ENCODE data around the gene DLG2. TPM values are rescaled to one million over a fixed set of nuclear protein-coding genes. Genes with fewer than 3 reads are reported as not detected.
"Not testable (repeated sequence)": the region's sequence is repeated elsewhere in the genome, so short reads cannot be mapped to it uniquely, and the experiment has no call there.

Gene DLG2
- total RNA-seq, 2 donors from 2014 or later = 5.9 to 7.4 TPM

- ATAC-seq = no peak
- no peak for DNase-seq
- intact Hi-C loops (cut with DNase I) = no loop called here
Observed at GRCh38 chr11:85495918-85496317, 131.2 kb downstream of the DLG2 start.

- intact Hi-C loops (cut with DNase I) = no loop called here
- no peak for ATAC-seq
Observed at GRCh38 chr11:85494396-85494795, 132.7 kb downstream of the DLG2 start.

DNA sequence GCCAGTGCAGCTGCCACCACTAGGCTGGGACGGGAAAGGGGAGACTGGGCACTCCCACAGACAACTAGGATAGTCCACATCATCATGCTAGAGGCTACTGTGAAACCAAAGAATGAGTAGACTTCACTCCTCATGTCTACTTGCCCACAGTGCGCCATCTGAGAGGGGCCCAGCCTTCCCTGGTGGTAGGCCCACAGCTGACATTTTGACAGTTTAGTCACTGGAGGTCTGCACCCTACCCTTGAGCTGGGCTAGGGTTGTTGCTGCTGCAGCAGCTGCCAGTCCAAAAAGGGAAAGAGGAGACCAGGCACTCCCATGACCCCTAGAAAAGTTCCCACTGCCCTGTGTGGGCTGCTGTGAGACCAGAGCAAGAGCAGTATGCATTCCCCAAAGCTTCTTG, 141.2 kb downstream of the DLG2 start:
- intact Hi-C loops (cut with DNase I) = no loop called here
- no peak for ATAC-seq
- no peak for DNase-seq

More at GRCh38 chr11:85494396-85494795, 132.7 kb downstream of the DLG2 start:
- no peak for DNase-seq

DNA sequence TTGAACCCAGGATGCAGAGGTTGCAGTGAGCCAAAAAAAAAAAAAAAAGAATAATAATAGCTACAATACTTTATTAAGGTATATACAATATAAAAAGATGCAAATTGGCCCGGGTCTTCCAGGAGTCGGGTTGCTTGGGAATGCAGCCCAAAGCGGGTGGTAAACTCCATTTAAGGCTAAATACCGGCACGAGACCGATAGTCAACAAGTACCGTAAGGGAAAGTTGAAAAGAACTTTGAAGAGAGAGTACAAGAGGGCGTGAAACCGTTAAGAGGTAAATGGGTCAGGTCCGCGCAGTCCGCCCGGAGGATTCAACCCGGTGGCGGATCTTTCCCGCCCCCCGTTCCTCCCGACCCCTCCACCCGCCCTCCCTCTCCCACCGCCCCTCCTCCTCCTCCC, 143.3 kb downstream of the DLG2 start:
- intact Hi-C loops (cut with DNase I) = no loop called here
- no peak for DNase-seq
- ATAC-seq = no peak

DNA sequence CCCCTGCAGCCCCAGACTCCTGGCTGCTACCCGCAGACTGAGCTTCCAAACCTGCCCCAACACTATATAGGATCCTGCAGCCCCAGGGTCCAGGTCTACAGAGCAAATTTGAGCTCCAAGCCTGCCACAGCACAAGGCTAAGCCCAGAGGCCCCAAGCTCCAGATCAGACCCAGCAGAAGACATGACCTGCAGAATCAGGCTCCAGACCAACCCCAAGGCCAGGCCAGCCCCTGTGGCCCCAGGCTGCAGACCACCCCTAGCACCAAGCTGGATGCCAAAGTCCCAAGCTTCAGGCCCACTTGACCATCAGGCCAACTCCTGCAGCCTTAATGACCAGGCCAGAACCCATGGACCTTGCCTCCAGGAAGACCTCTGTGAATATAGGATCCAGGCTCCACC, 145.3 kb downstream of the DLG2 start:
- DNase-seq (no peak), ATAC-seq (no peak)
- intact Hi-C loops (cut with DNase I) = no loop called here

- no peak for DNase-seq
- ATAC-seq = no peak
- intact Hi-C loops (cut with DNase I) = no loop called here
Observed at GRCh38 chr11:85475660-85476517, 151.3 kb downstream of the DLG2 start.

- ATAC-seq = no peak
- intact Hi-C loops (cut with DNase I) = no loop called here
- no peak for DNase-seq
Observed at GRCh38 chr11:85472953-85473352, 154.2 kb downstream of the DLG2 start.

GRCh38 chr11:85464283-85464682, 162.9 kb downstream of the DLG2 start:
- intact Hi-C loops (cut with DNase I) = no loop called here
- no peak for ATAC-seq
- DNase-seq = no peak

- ATAC-seq (no peak), DNase-seq (no peak)
- intact Hi-C loops (cut with DNase I) = no loop called here
Observed at GRCh38 chr11:85459304-85459703, 167.8 kb downstream of the DLG2 start.

GRCh38 chr11:85444479-85444878, 182.7 kb downstream of the DLG2 start:
- DNase-seq (no peak), ATAC-seq (no peak)
- intact Hi-C loops (cut with DNase I) = no loop called here

GRCh38 chr11:85440273-85440672, 186.9 kb downstream of the DLG2 start:
- DNase-seq (no peak), ATAC-seq (no peak)
- intact Hi-C loops (cut with DNase I) = no loop called here

DNA sequence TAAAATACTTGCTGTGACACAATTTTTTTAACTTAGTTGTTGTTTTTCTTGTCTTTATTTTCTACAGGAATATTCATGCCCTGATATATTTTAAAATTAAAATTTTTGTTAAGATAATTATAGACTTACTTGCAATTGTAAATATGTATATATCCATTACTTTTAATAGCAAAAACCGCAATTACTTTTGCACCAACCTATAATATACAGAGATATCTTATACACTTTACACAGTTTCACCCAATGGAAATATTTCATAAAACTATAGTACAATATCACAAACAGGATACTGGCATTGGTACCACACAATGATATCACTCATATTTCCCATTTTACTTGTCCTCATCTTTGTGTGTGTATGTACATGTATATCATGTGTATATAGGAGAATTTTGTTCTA, 188.8 kb downstream of the DLG2 start:
- intact Hi-C loops (cut with DNase I) = no loop called here
- DNase-seq = no peak
- ATAC-seq = no peak

- intact Hi-C loops (cut with DNase I) = no loop called here
- ATAC-seq = peak in 1 of 2 donors; percentile 23
- no peak for DNase-seq
Observed at GRCh38 chr11:85431319-85431718, 195.8 kb downstream of the DLG2 start.

GRCh38 chr11:85423794-85424193, 203.3 kb downstream of the DLG2 start:
- no peak for DNase-seq
- ATAC-seq = no peak
- intact Hi-C loops (cut with DNase I) = no loop called here

DNA sequence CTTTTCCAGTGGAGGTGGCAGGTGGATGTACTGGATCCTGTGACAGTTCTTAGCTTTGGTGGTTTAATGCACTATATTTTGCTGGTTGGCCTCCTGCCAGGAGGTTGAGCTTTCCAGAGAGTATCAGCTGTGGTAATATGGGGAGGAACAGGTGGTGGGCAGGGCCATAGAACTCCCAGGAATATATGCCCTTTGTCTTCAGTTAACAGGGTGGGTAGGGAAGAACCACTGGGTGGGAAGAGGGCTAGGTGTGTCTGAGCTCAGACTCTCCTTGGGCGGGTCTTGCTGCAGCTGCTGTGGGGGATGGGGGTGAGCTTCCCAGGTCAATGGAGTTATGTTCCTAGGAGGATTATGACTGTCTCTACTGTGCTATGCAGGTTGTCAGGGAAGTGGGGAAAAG, 203.8 kb downstream of the DLG2 start:
- DNase-seq (no peak), ATAC-seq (no peak)
- intact Hi-C loops (cut with DNase I) = no loop called here

DNA sequence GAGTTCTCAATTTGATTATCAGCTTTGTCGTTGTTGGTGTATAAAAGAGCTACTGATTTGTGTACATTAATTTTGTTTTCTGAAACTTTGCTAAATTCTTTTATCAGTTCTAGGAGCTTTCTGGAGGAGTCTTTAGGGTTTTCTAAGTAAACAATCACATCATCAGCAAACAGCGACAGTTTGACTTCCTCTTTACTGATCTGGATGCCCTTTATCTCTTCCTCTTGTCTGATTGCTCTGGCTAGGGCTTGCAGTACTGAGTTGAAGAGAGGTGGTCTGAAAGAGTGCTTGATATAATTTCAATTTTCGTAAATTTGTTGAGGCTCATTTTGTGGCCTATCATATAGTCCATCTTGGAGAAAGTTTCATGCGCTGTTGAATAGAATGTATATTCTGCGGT, 213.0 kb downstream of the DLG2 start:
- intact Hi-C loops (cut with DNase I) = no loop called here
- no peak for DNase-seq
- ATAC-seq = no peak

GRCh38 chr11:85407648-85408047, 219.5 kb downstream of the DLG2 start:
- ATAC-seq = no peak
- intact Hi-C loops (cut with DNase I) = no loop called here
- no peak for DNase-seq

DNA sequence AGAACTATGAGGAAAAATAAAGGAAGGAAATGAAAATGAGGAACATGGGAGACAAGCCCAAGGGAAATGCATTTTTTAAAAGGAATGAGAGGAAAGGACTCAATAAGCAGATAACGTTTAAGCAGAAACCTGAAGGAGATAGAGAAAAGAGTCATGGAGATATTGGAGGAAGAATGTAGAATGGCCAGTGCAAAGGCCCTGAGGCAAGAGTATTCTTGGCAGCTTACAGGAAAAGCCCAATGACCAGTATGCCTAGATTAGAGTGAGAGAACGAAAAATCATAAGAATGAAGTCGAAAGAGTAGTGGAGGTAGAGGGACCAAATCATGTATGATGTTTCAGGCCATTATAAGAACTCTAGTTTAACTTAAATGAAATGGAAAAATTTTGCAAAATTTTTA, 220.3 kb downstream of the DLG2 start:
- ATAC-seq (no peak), DNase-seq (no peak)
- intact Hi-C loops (cut with DNase I) = no loop called here

DNA sequence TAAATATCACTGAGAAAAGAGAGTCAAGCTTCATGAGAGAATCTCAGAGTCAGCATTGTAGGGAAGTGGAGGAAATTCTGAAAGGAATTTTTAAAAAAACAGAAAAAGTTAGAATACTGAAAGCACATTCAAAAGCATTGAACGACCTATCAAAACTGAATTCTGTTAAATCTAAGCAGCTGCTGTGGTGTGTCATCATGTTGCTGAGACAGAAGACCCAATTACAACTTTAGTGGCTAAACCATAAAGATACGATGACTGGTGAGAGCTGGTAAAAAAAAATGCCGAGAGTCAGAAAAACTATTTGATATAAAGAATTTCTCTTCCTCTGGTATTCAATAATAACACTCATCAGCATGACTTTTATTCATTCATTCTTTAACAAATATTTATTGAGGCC, 220.8 kb downstream of the DLG2 start:
- no peak for DNase-seq
- ATAC-seq = no peak
- intact Hi-C loops (cut with DNase I) = no loop called here

GRCh38 chr11:85395515-85396055, 231.6 kb downstream of the DLG2 start:
- DNase-seq; ATAC-seq; intact Hi-C loops (cut with DNase I): not testable (repeated sequence)

DNA sequence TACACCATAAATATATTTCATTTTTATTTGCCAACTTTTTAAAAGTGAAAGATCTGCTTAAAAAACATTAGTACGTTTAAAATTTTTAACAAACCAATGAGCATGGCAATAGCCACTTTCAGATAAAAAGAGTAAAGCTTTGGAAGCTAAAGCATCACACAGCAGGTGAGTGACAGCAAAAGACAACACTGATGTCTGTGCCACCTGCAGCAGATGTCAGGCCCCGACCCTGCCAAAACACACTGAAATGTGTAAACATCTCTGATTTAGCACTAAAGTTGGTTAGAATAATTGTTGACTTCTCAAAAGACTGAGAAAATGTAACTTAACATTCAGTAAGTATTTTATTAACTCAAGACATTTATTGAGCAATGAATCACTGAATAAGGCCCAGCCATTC, 232.9 kb downstream of the DLG2 start:
- ATAC-seq = no peak
- intact Hi-C loops (cut with DNase I) = no loop called here
- no peak for DNase-seq
